Upper lobe of left lung (tissue), 6 donors: ENCODE data around the gene AXIN2. TPM values are rescaled to one million over a fixed set of nuclear protein-coding genes. Genes with fewer than 3 reads are reported as not detected.

ENCODE experiments used
- ATAC-seq, 2 donors: fragments of 200-7000 bp; cut with Tn5 transposase; one replicate each; pipeline ENCODE4 v1.9.1; 2022; ENCODE audit warnings: mild to moderate bottlenecking in 2 of 2, moderate library complexity in 2 of 2; ENCODE audit not compliant: low FRiP score in 2 of 2
- DNase-seq, 2 donors: peaks; one replicate each; pipeline ENCODE4 v3.0.0-alpha.2; 2019 to 2020
- H3K27ac ChIP-seq, 4 donors: fragments of 200-600 bp; sonication (generic); one replicate each; pipeline ENCODE4 v1.5.1; 2016 to 2019
- H3K27me3 ChIP-seq, 4 donors: fragments of 200-600 bp; sonication (generic); one replicate each; pipeline ENCODE4 v1.5.1; 2017 to 2019
- H3K36me3 ChIP-seq, 4 donors: fragments of 200-600 bp; sonication (generic); one replicate each; pipeline ENCODE4 v1.5.1; 2016 to 2019
- H3K4me1 ChIP-seq, 4 donors: fragments of 200-600 bp; sonication (generic); one replicate each; pipeline ENCODE4 v1.5.1; 2018 to 2019
- H3K4me3 ChIP-seq, 4 donors: fragments of 200-600 bp; sonication (generic); one replicate each; pipeline ENCODE4 v1.5.1; 2017 to 2019; ENCODE audit warnings: mild to moderate bottlenecking in 2 of 4, moderate library complexity in 1 of 4
- H3K9me3 ChIP-seq, 4 donors: fragments of 200-600 bp; sonication (generic); one replicate each; pipeline ENCODE4 v1.5.1; 2018 to 2019
- CTCF ChIP-seq, 6 experiments: fragments of 450-650 bp in 4 of 6; fragments of 200-600 bp in 2 of 6; sonication (generic) in 2 of 6; IDR thresholded peaks; one replicate each; pipeline ENCODE4 v1.5.1; 2016 to 2019; ENCODE audit warnings: antibody characterized with exemption in 6 of 6
- EP300 ChIP-seq, 4 donors: sonication (generic); formaldehyde crosslinking; IDR thresholded peaks; one replicate each; pipeline ENCODE4 v1.5.1; 2017; ENCODE audit warnings: antibody characterized with exemption in 4 of 4, control low read depth in 2 of 4
- POLR2A ChIP-seq, 4 donors: fragments of 450-650 bp; IDR thresholded peaks; one replicate each; pipeline ENCODE4 v1.5.1; 2016 to 2017; ENCODE audit warnings: antibody characterized with exemption in 4 of 4, mild to moderate bottlenecking in 2 of 4
- POLR2AphosphoS5 ChIP-seq, 2 donors: sonication (generic); formaldehyde crosslinking; IDR thresholded peaks; one replicate each; pipeline ENCODE4 v1.5.1; 2017; ENCODE audit warnings: antibody characterized with exemption in 2 of 2
- WGBS, 2 donors: methylation state at CpG; one replicate each; pipeline ENCODE4 v1.1.5; 2017 to 2018; 5-methylcytosine and 5-hydroxymethylcytosine counted together
- total RNA-seq, 6 donors: library from RNA; depleted of rRNA in 4 of 6; stranded (reverse); fragments of >200 nt in 4 of 6; gene quantifications; one replicate each; pipeline versions ENCODE4 v1.1.0 to v1.2.1, GENCODE V29; 2016 to 2021
- donor health status: DM: no; HTN: no; CAD: no; lungs with moderate emphysema.
- donor health status: DM: no; HTN: yes; CAD: no; lungs with severe emphysema.

AXIN2 gene
- 100 to 1,000 TPM in 1 of 6 donors, 10 to 100 TPM in 5; 48.0 to 135 (median 68.9) TPM for total RNA-seq

- peak within 1 kb of the TSS in 2 of 4 donors; percentile 96 to 97 for H3K27ac ChIP-seq
- peaks cover 0 to 7% (median 0%) of the 10 kb centered on the region in 4 donors for H3K27me3 ChIP-seq
- no peaks in the 10 kb centered on the region for H3K9me3 ChIP-seq
- TF ChIP-seq POLR2AphosphoS5 (IDR thresholded peaks at IDR 0.05), result peak in 1 of 2 donors; percentile 4
- no peak for TF ChIP-seq POLR2A (IDR thresholded peaks at IDR 0.05)
- no peak for TF ChIP-seq EP300 (IDR thresholded peaks at IDR 0.05)
- TF ChIP-seq CTCF (IDR thresholded peaks at IDR 0.05), result peak in 5 of 6 experiments; percentile 18 to 41 (median 33)
- peaks cover 8 to 43% (median 13%) of the 10 kb centered on the region in 4 donors for H3K4me1 ChIP-seq
- ATAC-seq (peak; percentile 81 to 89), DNase-seq (peak; percentile 91 to 98)
- peaks cover 0 to 3% (median 0%) of the 10 kb centered on the region in 4 donors for H3K36me3 ChIP-seq
- 2% methylated on average over 23 to 50 of the region's 65 CpGs for WGBS, 2 donors
- H3K4me3 ChIP-seq, result peak within 1 kb of the TSS in 1 of 4 donors; percentile 79
These were observed at the start of gene AXIN2 for GRCh38 chr17:65561452-65562205. Gene AXIN2 (minus strand): TSS chr17:65561648. CDS start chr17:65558620, 3,028 bp downstream.

GRCh38 chr17:65609749-65610148 lies 48.3 kb upstream of the AXIN2 start:
- no peaks in the 10 kb centered on the region for H3K9me3 ChIP-seq
- H3K4me3 ChIP-seq, result no peak overlapping the region
- no peak overlapping the region for H3K27ac ChIP-seq
- no peaks in the 10 kb centered on the region for H3K27me3 ChIP-seq
- DNase-seq, result no peak
- TF ChIP-seq POLR2A (IDR thresholded peaks at IDR 0.05) (no peak), CTCF (IDR thresholded peaks at IDR 0.05) (no peak), EP300 (IDR thresholded peaks at IDR 0.05) (no peak), POLR2AphosphoS5 (IDR thresholded peaks at IDR 0.05) (no peak)
- H3K36me3 ChIP-seq, result no peaks in the 10 kb centered on the region
- peaks cover 0 to 10% (median 7%) of the 10 kb centered on the region in 4 donors for H3K4me1 ChIP-seq
- ATAC-seq, result no peak
- 55 to 92% methylated on average over 2 of the region's 2 CpGs for WGBS, 2 donors

- Histone ChIP-seq H3K4me1 (peaks cover 0 to 10% (median 7%) of the 10 kb centered on the region in 4 donors), H3K4me3 (no peak overlapping the region), H3K27ac (no peak overlapping the region), H3K27me3 (no peaks in the 10 kb centered on the region), H3K36me3 (no peaks in the 10 kb centered on the region), H3K9me3 (no peaks in the 10 kb centered on the region)
- TF ChIP-seq POLR2A (IDR thresholded peaks at IDR 0.05) (no peak), POLR2AphosphoS5 (IDR thresholded peaks at IDR 0.05) (no peak), CTCF (IDR thresholded peaks at IDR 0.05) (no peak), EP300 (IDR thresholded peaks at IDR 0.05) (no peak)
- ATAC-seq (no peak), DNase-seq (no peak)
- WGBS, 2 donors, result 50 to 52% methylated on average over 2 of the region's 2 CpGs
These were observed 47.8 kb upstream of the AXIN2 start for GRCh38 chr17:65609286-65609685.

GRCh38 chr17:65604070-65604469 lies 42.6 kb upstream of the AXIN2 start:
- Histone ChIP-seq H3K27ac (no peak overlapping the region), H3K4me1 (peaks cover 0 to under 1% (median 0%) of the 10 kb centered on the region in 4 donors)
- 45 to 81% methylated on average over 4 of the region's 4 CpGs for WGBS, 2 donors

More at GRCh38 chr17:65604070-65604469, 42.6 kb upstream of the AXIN2 start:
- no peak for TF ChIP-seq EP300 (IDR thresholded peaks at IDR 0.05)
- no peak for TF ChIP-seq POLR2AphosphoS5 (IDR thresholded peaks at IDR 0.05)
- TF ChIP-seq CTCF (IDR thresholded peaks at IDR 0.05), result no peak
- TF ChIP-seq POLR2A (IDR thresholded peaks at IDR 0.05), result no peak
- H3K27me3 ChIP-seq, result no peaks in the 10 kb centered on the region
- H3K36me3 ChIP-seq, result no peaks in the 10 kb centered on the region
- DNase-seq (no peak), ATAC-seq (no peak)
- H3K9me3 ChIP-seq, result no peaks in the 10 kb centered on the region
- H3K4me3 ChIP-seq, result no peak overlapping the region
